Activated CD4-positive, alpha-beta T cell treated with anti-CD3 and anti-CD28 coated beads, Interleukin-2, amount 50 U/mL, for 1 hour (primary cell): ENCODE data around the gene FAT1.

ENCODE experiments used
- DNase-seq: peaks from one replicate; pipeline ENCODE4 v3.0.0-alpha.2; 2020

FAT1 gene

GRCh38 chr4:186724058-186724863 lies 605 bp upstream of the FAT1 start:
- DNase-seq: no peak

- DNase-seq: no peak
Measured at GRCh38 chr4:186722796-186723291, 812 bp downstream of the FAT1 start.

- DNase-seq: no peak
Measured at GRCh38 chr4:186719925-186720694, 3.5 kb downstream of the FAT1 start.

GRCh38 chr4:186717556-186717955 lies 6.1 kb downstream of the FAT1 start:
- no peak for DNase-seq

- DNase-seq: no peak
Measured at GRCh38 chr4:186715077-186715476, 8.6 kb downstream of the FAT1 start.

- no peak for DNase-seq
Measured at GRCh38 chr4:186714006-186714675, 9.5 kb downstream of the FAT1 start.

GRCh38 chr4:186712690-186713089 lies 11.0 kb downstream of the FAT1 start:
- DNase-seq: no peak

GRCh38 chr4:186710521-186711119 lies 13.0 kb downstream of the FAT1 start:
- DNase-seq: no peak

GRCh38 chr4:186709517-186709916 lies 14.1 kb downstream of the FAT1 start:
- DNase-seq: no peak

- DNase-seq: no peak
Measured at GRCh38 chr4:186708554-186708953, 15.1 kb downstream of the FAT1 start.

- no peak for DNase-seq
Measured at GRCh38 chr4:186707996-186708395, 15.7 kb downstream of the FAT1 start.

GRCh38 chr4:186707574-186707973 lies 16.1 kb downstream of the FAT1 start:
- DNase-seq: no peak

GRCh38 chr4:186704057-186704456 lies 19.6 kb downstream of the FAT1 start:
- no peak for DNase-seq

- no peak for DNase-seq
Measured at GRCh38 chr4:186703510-186703909, 20.1 kb downstream of the FAT1 start.

- DNase-seq: no peak
Measured at GRCh38 chr4:186702940-186703339, 20.7 kb downstream of the FAT1 start.

GRCh38 chr4:186702297-186702696 lies 21.4 kb downstream of the FAT1 start:
- no peak for DNase-seq

- DNase-seq: no peak
Measured at GRCh38 chr4:186701788-186702187, 21.9 kb downstream of the FAT1 start.

- DNase-seq: no peak
Measured at GRCh38 chr4:186701273-186701672, 22.4 kb downstream of the FAT1 start.

GRCh38 chr4:186700746-186701145 lies 22.9 kb downstream of the FAT1 start:
- no peak for DNase-seq

- DNase-seq: no peak
Measured at GRCh38 chr4:186699881-186700397, 23.7 kb downstream of the FAT1 start.

GRCh38 chr4:186699298-186699697 lies 24.4 kb downstream of the FAT1 start:
- DNase-seq: no peak

- DNase-seq: no peak
Measured at GRCh38 chr4:186698525-186698924, 25.1 kb downstream of the FAT1 start.

GRCh38 chr4:186698028-186698427 lies 25.6 kb downstream of the FAT1 start:
- DNase-seq: no peak
